MV-4-11 (cell line): ENCODE measurements around the gene MADD.

Source experiments
- DNase-seq: peaks from one replicate; lab custom pipeline; 2025; lab: John Stamatoyannopoulos, UW

Gene MADD

GRCh38 chr11:47251751-47252150 is 18.2 kb upstream of the MADD start:
- no peak for DNase-seq

GRCh38 chr11:47253660-47254059 is 16.3 kb upstream of the MADD start:
- DNase-seq: no peak

GRCh38 chr11:47254386-47254785 is 15.5 kb upstream of the MADD start:
- no peak for DNase-seq

GRCh38 chr11:47256374-47256773 is 13.6 kb upstream of the MADD start:
- DNase-seq: no peak

GRCh38 chr11:47257177-47257516 is 12.8 kb upstream of the MADD start:
- no peak for DNase-seq

GRCh38 chr11:47257517-47258316 is 12.2 kb upstream of the MADD start, which contains the start of gene NR1H3:
Gene NR1H3, plus strand, starts transcription at chr11:47257996. Its CDS starts 1,221 bp downstream, at chr11:47259217.
- DNase-seq: peak; percentile 51

- DNase-seq: no peak
Observed at GRCh38 chr11:47258317-47258902, 11.5 kb upstream of the MADD start.

- peak; percentile 28 for DNase-seq
Observed at GRCh38 chr11:47259232-47259977, 10.5 kb upstream of the MADD start.

GRCh38 chr11:47260366-47260765 is 9.6 kb upstream of the MADD start:
- no peak for DNase-seq

GRCh38 chr11:47261291-47261800 is 8.6 kb upstream of the MADD start:
- no peak for DNase-seq

GRCh38 chr11:47264119-47264518 is 5.8 kb upstream of the MADD start:
- DNase-seq: no peak

GRCh38 chr11:47264521-47264920 is 5.4 kb upstream of the MADD start:
- no peak for DNase-seq

GRCh38 chr11:47267876-47268275 is 2.1 kb upstream of the MADD start:
- DNase-seq: no peak

GRCh38 chr11:47268448-47269001 is 1.4 kb upstream of the MADD start:
- DNase-seq: no peak

- peak; percentile 99 for DNase-seq
Observed at GRCh38 chr11:47269002-47269828, 718 bp upstream of the MADD start.

GRCh38 chr11:47270331-47271271 is 668 bp downstream of the MADD start:
- DNase-seq: peak; percentile 52

GRCh38 chr11:47271328-47271727 is 1.4 kb downstream of the MADD start:
- no peak for DNase-seq

- peak; percentile 40 for DNase-seq
Observed at GRCh38 chr11:47271961-47272661, 2.2 kb downstream of the MADD start.

- peak; percentile 52 for DNase-seq
Observed at GRCh38 chr11:47272706-47273105, 2.8 kb downstream of the MADD start.
